HL-60 (cell line): ENCODE measurements around the gene NRP1.

Experiments
- DNase-seq, 2 experiments: peaks; one replicate each; pipeline ENCODE4 v3.0.0-alpha.2; 2010 to 2020; ENCODE audit warnings: low read depth in 1 of 2, low spot score in 1 of 2
- H3K27ac ChIP-seq: fragments of 250-450 bp; sonication (Bioruptor Pico); replicated peaks from 2 replicates; pipeline ENCODE4 v1.5.1; 2020; ENCODE audit warnings: mild to moderate bottlenecking, moderate library complexity
- H3K27me3 ChIP-seq: fragments of 250-450 bp; sonication (Bioruptor Pico); 2 replicates; pipeline ENCODE4 v1.5.1; 2021; ENCODE audit warnings: mild to moderate bottlenecking, moderate library complexity; ENCODE audit not compliant: insufficient read depth, poor library complexity, severe bottlenecking
- H3K4me3 ChIP-seq: replicated peaks from 2 replicates; pipeline ENCODE4 v1.5.1; 2011; ENCODE audit warnings: mild to moderate bottlenecking, control low read depth, low read length; ENCODE audit not compliant: insufficient read depth
- CTCF ChIP-seq: IDR thresholded peaks from one replicate; pipeline ENCODE4 v1.5.1; 2011; ENCODE audit warnings: low read length, control low read depth, inconsistent platforms; ENCODE audit not compliant: insufficient read depth
- GABPA ChIP-seq: IDR thresholded peaks from 2 replicates; pipeline ENCODE4 v1.6.1; 2012; ENCODE audit warnings: low read depth
- POLR2AphosphoS5 ChIP-seq: IDR thresholded peaks from 2 replicates; pipeline ENCODE4 v1.6.1; 2012; ENCODE audit warnings: low read depth
- SPI1 ChIP-seq: IDR thresholded peaks from 2 replicates; pipeline ENCODE4 v1.6.1; 2012; ENCODE audit warnings: low read depth, mild to moderate bottlenecking, borderline replicate concordance
- TF ChIP-seq, protein P1 (sequence below): IDR thresholded peaks from 2 replicates; pipeline ENCODE4 v1.6.1; 2012; ENCODE audit warnings: low read depth; ENCODE audit not compliant: insufficient replicate concordance

The NRP1 gene

GRCh38 chr10:33321516-33321915, 13.0 kb downstream of the NRP1 start:
- TF ChIP-seq CTCF = no peak
- TF ChIP-seq POLR2AphosphoS5 = no peak
- no peak for TF ChIP-seq GABPA
- no peak for TF ChIP-seq SPI1
- Histone ChIP-seq H3K4me3 (no peak overlapping the region), H3K27ac (no peak overlapping the region), H3K27me3 (no peaks in the 10 kb centered on the region)
- no peak for DNase-seq

- DNase-seq = no peak
- Histone ChIP-seq H3K27ac (no peak overlapping the region), H3K4me3 (no peak overlapping the region), H3K27me3 (no peaks in the 10 kb centered on the region)
- TF ChIP-seq SPI1 (no peak), CTCF (no peak), GABPA (no peak), POLR2AphosphoS5 (no peak)
- TF ChIP-seq, protein P1, sequence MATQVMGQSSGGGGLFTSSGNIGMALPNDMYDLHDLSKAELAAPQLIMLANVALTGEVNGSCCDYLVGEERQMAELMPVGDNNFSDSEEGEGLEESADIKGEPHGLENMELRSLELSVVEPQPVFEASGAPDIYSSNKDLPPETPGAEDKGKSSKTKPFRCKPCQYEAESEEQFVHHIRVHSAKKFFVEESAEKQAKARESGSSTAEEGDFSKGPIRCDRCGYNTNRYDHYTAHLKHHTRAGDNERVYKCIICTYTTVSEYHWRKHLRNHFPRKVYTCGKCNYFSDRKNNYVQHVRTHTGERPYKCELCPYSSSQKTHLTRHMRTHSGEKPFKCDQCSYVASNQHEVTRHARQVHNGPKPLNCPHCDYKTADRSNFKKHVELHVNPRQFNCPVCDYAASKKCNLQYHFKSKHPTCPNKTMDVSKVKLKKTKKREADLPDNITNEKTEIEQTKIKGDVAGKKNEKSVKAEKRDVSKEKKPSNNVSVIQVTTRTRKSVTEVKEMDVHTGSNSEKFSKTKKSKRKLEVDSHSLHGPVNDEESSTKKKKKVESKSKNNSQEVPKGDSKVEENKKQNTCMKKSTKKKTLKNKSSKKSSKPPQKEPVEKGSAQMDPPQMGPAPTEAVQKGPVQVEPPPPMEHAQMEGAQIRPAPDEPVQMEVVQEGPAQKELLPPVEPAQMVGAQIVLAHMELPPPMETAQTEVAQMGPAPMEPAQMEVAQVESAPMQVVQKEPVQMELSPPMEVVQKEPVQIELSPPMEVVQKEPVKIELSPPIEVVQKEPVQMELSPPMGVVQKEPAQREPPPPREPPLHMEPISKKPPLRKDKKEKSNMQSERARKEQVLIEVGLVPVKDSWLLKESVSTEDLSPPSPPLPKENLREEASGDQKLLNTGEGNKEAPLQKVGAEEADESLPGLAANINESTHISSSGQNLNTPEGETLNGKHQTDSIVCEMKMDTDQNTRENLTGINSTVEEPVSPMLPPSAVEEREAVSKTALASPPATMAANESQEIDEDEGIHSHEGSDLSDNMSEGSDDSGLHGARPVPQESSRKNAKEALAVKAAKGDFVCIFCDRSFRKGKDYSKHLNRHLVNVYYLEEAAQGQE = no peak
Measured at GRCh38 chr10:33320288-33320687, 14.2 kb downstream of the NRP1 start.

DNA sequence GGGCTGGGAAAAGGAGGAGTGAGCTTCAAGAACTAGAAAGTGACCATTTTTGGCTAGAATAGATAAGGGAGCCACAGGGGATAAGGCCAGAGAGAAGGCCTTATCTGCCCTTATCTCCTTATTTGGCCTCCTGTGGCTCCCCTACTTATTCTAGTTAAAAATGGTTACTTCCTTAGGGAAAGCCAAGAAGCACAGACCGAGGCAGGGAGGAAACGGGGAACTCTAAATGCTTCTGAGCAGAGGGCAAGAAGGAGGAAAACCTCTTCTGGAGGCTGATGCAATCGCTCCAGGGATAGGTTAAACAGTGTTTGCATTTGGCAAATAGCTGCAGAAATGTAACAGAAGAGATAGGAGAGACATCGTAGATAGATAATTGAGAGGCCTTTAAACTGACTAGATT, 18.6 kb downstream of the NRP1 start:
- TF ChIP-seq SPI1 = no peak
- TF ChIP-seq, protein P1 = no peak
- no peak for TF ChIP-seq GABPA
- TF ChIP-seq POLR2AphosphoS5 = no peak
- no peak for TF ChIP-seq CTCF
- Histone ChIP-seq H3K27me3 (no peaks in the 10 kb centered on the region), H3K27ac (no peak overlapping the region), H3K4me3 (no peak overlapping the region)
- DNase-seq = no peak

DNA sequence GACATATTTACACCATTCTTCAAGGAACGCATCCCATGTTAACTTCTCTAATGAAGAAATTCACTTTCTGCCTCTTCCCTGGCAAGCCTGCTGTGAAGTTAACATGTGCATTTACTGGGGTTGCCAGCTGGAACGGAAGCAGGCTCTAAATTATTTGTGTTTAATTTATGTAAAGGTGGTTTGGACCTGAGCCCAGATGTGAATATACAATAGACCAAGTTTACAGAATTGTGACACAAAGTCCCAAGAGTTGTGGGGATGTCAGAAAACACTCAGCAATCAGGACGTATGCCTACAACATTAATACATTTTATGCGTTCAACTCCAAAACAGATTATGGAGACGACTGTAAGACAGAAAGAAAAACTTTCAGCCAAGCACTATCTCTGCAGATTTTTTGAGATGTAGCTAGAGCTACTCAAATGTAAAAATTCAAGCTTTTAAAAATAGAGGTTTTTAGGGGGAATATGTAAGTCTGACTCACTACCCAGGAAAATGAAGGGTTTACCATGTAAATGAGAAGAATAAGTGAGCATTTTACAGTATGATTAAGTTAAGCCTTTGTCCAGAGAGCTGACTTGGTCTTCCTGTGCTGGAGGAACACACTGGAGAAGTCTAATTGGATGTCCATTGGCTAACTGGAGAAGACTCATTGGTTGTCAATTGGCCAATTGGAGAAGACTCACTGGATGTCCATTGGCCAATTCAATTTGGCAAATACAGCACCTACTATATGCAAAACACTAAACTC, 19.5 kb downstream of the NRP1 start:
- no peak for DNase-seq
- Histone ChIP-seq H3K27me3 (no peaks in the 10 kb centered on the region), H3K27ac (no peak overlapping the region), H3K4me3 (no peak overlapping the region)
- TF ChIP-seq GABPA (no peak), POLR2AphosphoS5 (no peak), SPI1 (no peak), CTCF (no peak)
- TF ChIP-seq, protein P1 = no peak
